NCI-H2107 (cell line): ENCODE data around the gene ADAMTS10.
"Not testable (repeated sequence)": the region's sequence is repeated elsewhere in the genome, so short reads cannot be mapped to it uniquely, and the experiment has no call there.

Source experiments
- DNase-seq: peaks from one replicate; lab custom pipeline; 2025; lab: John Stamatoyannopoulos, UW

ADAMTS10 gene

GRCh38 chr19:8626842-8627241 is 16.3 kb upstream of the ADAMTS10 start:
- DNase-seq: no peak

DNA sequence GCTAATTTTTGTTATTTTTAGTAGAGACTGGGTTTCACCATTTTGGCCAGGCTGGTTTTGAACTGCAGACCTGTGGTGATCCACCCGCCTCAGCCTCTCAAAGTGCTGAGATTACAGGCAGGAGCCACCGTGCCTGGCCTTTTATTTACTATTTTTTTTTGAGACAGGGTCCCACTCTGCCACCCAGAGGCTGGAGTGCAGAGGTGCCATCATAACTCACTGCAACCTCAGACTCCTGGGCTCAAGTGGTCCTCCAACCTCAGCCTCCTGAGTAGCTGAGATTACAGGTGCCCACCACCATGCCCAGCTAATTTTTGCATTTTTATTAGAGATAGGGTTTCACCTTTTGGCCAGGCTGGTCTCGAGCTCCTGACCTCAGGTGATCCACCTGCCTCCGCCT is 12.4 kb upstream of the ADAMTS10 start:
- DNase-seq: not testable (repeated sequence)

- DNase-seq: no peak
Measured at GRCh38 chr19:8618751-8619150, 8.2 kb upstream of the ADAMTS10 start.

- DNase-seq: no peak
Measured at GRCh38 chr19:8617984-8618383, 7.5 kb upstream of the ADAMTS10 start.

- DNase-seq: not testable (repeated sequence)
Measured at GRCh38 chr19:8617325-8617724, 6.8 kb upstream of the ADAMTS10 start.

DNA sequence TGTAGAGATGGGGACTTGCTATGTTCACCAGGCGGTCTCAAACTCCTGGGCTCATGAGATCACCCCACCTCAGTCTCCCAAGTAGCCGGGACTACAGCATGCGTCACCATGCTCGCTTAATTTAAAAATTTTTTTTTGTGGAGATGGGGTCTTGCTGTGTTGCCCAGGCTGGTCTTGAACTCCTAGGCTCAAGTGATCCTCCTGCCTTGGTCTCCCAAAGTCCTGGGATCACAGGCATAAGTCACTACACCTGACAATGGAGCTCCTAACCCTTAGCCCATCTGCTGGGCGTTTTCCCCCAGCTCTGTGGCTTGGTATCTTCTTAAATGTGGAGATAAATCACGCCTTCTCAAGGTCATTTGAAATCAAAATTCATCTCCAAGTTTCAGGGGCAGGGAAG is 6.3 kb upstream of the ADAMTS10 start:
- DNase-seq: no peak

DNA sequence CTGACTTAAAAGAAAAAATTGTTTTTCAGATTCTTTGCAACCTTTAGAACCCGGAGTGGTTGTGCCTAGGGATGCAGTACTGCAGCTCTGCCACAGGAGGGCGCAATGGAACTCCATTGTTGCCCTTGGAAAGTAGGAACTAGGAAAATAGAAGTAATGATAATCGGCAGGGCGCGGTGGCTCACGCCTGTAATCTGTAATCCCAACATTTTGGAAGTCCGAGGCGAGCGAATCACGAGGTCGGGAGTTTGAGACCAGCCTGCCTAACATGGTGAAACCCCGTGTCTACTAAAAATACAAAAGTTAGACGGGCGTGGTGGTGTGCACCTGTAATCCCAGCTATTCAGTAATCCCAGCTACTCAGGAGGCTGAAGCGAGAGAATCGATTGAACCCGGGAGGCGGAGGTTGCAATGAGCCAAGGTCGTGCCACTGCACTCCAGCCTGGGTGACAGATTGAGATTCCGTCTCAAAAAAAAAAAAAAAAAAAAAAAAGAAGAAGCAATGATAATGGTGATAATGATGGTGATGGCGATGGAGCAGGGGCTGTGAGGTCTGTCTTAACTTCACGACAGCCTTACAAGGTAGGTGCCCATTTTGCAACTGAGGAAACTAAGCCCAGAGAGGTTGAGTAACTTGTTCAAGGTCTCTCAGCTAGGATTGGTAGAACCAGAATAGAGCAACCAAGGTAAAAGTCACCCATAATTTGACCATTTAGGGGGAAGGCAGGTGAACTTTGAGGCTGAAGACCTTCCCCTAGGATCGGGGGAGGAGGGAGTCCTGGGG is 5.5 kb upstream of the ADAMTS10 start:
- DNase-seq: no peak

DNA sequence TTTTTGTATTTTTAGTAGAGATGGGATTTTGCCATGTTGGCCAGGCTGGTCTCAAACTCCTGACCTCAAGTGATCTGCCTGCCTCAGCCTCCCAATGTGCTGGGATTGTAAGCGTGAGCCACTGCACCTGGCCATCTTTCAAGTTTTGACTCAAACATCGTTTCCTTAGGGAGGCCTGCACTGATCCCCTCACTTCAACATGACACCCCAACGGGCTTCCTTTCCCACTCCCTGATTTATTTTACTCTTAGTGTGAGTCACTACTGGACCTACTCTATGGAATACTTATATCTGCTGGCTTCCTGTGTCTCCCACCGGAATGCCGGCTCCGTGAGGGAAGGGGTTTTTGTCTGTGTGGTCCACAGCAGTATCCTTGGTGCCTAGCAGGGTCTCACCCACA is 4.5 kb upstream of the ADAMTS10 start:
- DNase-seq: no peak

DNA sequence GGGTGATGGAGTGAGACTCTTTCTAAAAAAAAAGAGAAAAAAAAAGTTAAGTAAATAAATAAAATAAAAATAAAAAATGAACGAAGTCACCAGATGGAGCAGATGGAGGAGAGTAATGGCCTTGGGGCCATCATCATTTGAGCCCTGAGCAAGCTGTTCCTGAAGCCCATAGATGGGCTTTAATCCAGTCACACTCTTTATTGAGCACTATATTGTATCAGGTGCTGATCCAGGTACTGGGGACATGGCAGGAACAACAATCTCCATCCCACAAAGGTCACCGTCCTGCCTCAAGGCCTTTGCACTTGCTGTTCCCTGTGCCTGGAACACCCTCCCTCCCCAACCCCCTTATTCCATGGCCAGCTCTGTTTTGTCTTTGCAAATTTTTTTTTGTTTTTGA is 3.9 kb upstream of the ADAMTS10 start:
- no peak for DNase-seq

- no peak for DNase-seq
Measured at GRCh38 chr19:8612807-8613171, 2.3 kb upstream of the ADAMTS10 start.

DNA sequence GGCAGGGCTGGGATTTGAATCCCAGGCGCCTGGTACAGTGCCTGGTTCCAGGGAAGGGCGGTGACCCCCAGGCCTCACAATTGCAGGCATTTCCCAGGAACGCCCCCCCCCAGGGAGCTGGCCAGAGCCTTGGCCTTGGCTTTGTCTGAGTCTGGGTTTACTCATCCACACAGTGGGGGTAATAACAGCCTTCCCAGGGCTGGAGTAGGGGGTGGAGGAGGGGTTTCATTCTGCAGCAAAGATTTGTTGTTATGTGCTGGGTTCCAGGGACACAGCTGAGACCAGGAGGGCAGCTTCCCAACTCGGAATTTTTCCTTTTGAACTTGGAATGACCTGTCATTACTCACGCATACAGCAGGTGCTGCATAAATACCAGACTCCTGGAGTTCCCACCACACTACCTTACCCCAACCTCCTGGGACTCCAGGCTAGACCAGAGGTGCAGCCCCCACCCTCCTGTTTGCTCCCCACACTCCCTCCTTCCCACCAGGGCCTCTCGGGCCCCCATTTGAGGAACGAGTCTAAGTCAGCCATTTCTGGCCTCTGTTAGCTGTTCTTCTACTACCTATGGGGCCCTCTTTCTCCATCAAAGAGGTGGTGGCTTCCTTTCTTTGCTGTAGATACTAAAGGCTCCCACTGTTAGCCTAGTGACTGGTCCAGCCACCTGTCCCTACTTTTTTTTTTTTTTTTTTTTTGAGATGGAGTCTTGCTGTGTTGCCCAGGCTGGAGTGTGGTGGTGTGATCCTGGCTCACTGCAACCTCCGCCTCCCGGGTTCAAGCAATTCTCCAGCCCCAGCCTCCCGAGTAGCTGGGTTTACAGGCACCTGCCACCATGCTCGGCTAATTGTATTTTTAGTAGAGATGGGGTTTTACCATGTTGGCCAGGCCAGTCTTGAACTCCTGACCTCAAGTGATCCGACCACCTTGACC is 1.6 kb upstream of the ADAMTS10 start:
- DNase-seq: no peak

DNA sequence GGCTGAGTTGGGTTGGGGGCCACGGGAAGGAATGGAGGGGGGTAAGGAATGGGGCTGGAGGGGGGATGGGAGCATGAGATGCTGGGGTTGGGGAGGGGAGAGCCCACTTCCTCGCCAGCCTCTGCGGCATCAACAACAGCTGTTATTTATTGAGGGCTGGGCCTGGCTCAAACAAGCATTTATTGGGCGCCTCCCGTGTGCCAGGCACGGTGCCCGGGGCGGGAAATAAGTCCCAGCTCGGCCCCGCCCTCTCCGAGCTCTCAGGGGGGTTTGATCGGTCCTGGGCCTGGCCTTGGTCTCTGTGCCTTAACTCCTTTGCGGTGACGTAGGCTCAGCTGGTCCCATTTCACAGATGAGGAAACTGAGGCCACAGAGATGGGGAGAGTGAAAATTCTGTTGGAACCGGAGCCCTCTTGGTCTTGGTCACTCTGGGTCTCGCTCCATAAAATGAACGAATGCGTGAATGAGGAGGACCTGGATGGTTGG is 919 bp upstream of the ADAMTS10 start:
- DNase-seq: no peak

DNA sequence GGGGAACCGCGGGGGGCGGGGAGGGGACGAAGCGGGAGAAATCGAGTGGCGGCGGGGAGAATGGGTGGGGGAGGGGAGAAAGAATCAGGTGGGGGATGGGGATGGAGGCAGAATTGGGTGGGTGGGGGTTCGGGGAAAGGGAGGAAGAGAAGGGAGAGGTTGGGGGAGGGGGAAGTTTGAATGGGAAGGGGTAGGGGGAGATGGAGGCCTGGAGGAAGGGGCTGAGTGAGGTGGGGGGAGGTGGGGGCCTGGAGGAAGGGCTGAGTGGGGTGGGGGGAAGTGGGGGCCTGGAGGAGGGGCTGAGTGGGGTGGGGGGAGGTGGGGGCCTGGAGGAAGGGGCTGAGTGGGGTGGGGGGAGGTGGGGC is 403 bp upstream of the ADAMTS10 start:
- no peak for DNase-seq

GRCh38 chr19:8609279-8610040 is 1.1 kb downstream of the ADAMTS10 start:
- DNase-seq: no peak

DNA sequence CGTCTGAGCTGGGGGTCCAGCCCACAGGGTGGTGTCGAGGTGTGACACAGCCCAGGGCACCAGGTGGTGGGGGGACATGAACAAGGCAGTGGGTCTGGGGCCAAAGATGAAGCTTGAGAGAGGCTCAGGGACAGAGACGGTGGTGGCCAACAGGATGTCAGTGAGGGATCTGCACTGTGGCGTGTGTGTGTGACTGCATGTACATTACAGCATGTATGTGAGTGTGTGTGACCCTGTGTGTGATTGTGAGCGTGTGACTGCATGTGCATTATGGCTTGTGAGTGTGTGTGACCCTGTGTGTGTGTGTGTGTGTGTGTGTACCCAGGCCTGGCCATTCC is 1.6 kb downstream of the ADAMTS10 start:
- no peak for DNase-seq

- DNase-seq: no peak
Measured at GRCh38 chr19:8607386-8607785, 3.1 kb downstream of the ADAMTS10 start.

GRCh38 chr19:8605514-8605913 is 5.0 kb downstream of the ADAMTS10 start:
- no peak for DNase-seq

- no peak for DNase-seq
Measured at GRCh38 chr19:8601796-8602195, 8.7 kb downstream of the ADAMTS10 start.

GRCh38 chr19:8600816-8601215 is 9.7 kb downstream of the ADAMTS10 start:
- DNase-seq: no peak

- no peak for DNase-seq
Measured at GRCh38 chr19:8600064-8600463, 10.5 kb downstream of the ADAMTS10 start.

DNA sequence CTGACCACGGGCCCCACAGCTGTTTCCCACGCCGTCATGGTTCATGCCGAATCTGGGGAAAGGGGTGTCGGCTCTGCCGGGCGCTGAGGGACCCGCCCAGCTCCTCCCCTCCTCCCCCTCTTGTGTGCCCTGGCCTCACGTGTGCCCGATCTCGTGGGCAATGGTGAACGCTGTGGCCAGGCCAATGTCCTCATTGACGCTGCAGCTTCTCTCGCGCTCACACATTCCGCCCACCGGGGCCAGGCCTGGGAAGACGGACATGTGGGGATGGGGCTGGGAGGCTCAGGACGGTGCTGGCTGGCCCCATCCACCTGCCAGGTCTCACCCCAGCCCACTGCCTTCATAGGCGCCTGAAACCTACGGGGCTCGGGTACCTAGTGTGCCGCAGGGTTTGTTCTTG is 14.3 kb downstream of the ADAMTS10 start:
- DNase-seq: no peak

- DNase-seq: no peak
Measured at GRCh38 chr19:8595651-8596050, 14.9 kb downstream of the ADAMTS10 start.

GRCh38 chr19:8593931-8594330 is 16.6 kb downstream of the ADAMTS10 start:
- no peak for DNase-seq
